ENCODE results near the gene POU2F1.

The POU2F1 gene

GRCh38 chr1:167440776-167441175 lies 220.1 kb downstream of the POU2F1 start:
- no peaks in the 10 kb centered on the region for H3K9me3 Mint-ChIP-seq
- H3K27me3 Mint-ChIP-seq, result no peaks in the 10 kb centered on the region
- no peak overlapping the region for H3K4me3 Mint-ChIP-seq
- H3K27ac Mint-ChIP-seq, result no peak overlapping the region
- peaks cover 57% of the 10 kb centered on the region for H3K36me3 Mint-ChIP-seq (ENCODE audit: low read depth)
- H3K4me1 Mint-ChIP-seq (ENCODE audit: low read depth), result peaks cover 83% of the 10 kb centered on the region

DNA sequence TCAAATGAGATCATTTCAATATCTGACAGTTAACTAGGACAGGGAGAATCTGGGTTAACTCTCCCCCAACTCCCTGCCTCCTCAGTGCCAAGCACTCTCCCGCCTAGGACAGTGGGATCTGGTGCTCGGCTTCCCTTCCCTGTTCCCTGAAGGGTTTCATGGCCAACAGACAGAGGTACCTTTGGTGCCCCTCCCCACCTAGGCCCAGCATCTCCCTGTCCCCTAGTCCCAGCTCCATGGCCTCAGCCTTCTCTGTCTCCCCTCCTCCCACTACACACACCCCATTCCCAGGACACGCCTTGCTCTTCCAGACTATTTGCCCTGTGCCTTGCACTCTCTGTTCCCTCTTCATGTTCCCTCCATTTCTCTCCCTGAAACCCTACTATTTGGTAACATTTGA lies 220.5 kb downstream of the POU2F1 start:
- Mint-ChIP-seq H3K4me3 (no peak overlapping the region), H3K36me3 (ENCODE audit: low read depth) (peaks cover 57% of the 10 kb centered on the region), H3K27ac (no peak overlapping the region), H3K4me1 (ENCODE audit: low read depth) (peaks cover 83% of the 10 kb centered on the region), H3K27me3 (no peaks in the 10 kb centered on the region), H3K9me3 (no peaks in the 10 kb centered on the region)

- H3K27ac Mint-ChIP-seq, result peak overlapping the region; percentile 59
- H3K9me3 Mint-ChIP-seq, result no peaks in the 10 kb centered on the region
- H3K27me3 Mint-ChIP-seq, result no peaks in the 10 kb centered on the region
- H3K36me3 Mint-ChIP-seq (ENCODE audit: low read depth), result peaks cover 54% of the 10 kb centered on the region
- H3K4me3 Mint-ChIP-seq, result no peak overlapping the region
- H3K4me1 Mint-ChIP-seq (ENCODE audit: low read depth), result peaks cover 83% of the 10 kb centered on the region
These were observed 221.6 kb downstream of the POU2F1 start for GRCh38 chr1:167442142-167442848.

DNA sequence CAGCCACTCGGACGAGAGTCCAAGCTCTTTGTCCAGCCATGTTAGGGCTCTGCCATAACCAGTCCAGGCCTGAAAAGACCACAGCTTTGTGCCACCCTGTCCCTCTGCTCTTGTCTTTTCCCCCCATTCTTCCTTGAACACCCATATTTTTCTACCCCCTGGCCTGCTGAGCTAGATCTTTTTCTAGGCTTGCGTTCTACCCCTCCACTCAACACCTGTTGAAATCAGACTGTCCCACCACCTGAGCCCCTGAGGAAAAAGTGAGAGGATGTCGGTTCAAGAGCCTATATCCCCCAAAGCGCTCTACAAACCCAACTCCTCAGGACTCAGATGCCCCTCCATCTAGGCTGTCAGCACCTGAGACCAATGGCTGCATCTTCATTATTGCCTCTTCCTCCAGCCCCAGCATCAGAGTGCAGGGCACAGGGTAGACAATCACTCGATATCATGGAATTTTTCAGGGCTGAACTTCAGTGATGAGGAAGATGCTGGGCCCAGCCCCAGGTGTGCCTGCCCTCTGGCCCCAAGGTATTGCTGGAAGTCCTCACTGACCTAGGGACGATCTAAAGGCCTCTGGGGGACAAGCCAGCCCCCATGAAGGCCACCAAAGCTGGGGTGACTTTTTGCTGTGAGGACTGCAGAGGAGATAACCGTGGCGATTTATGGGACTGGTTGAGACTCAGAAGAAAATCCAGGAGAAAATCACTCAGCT lies 222.3 kb downstream of the POU2F1 start:
- Mint-ChIP-seq H3K4me1 (ENCODE audit: low read depth) (peaks cover 83% of the 10 kb centered on the region), H3K27me3 (no peaks in the 10 kb centered on the region), H3K9me3 (no peaks in the 10 kb centered on the region), H3K4me3 (no peak overlapping the region), H3K27ac (peak overlapping the region; percentile 59), H3K36me3 (ENCODE audit: low read depth) (peaks cover 48% of the 10 kb centered on the region)

GRCh38 chr1:167443757-167444156 lies 223.1 kb downstream of the POU2F1 start:
- peaks cover 43% of the 10 kb centered on the region for H3K36me3 Mint-ChIP-seq (ENCODE audit: low read depth)
- no peak overlapping the region for H3K4me3 Mint-ChIP-seq
- H3K9me3 Mint-ChIP-seq, result no peaks in the 10 kb centered on the region
- H3K27me3 Mint-ChIP-seq, result no peaks in the 10 kb centered on the region
- H3K4me1 Mint-ChIP-seq (ENCODE audit: low read depth), result peaks cover 83% of the 10 kb centered on the region
- peak overlapping the region; percentile 77 for H3K27ac Mint-ChIP-seq

DNA sequence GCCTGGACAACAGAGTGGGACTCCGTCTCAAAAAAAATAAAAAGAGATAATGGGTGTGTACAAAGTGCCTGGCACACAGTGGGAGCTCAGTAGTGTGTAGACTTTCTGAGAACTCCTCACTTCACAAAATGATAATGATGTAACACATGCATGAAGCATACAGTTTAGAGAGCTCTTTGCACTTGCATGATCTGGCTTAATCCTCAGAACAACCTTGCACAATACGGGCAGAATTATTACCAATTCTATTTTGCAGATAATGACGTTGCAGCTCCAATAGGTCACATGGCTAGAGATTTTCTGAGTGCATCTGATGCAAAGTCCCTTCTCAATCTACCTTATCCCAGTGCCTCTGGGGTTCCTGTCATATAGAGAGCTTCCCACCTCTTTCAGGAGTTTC lies 226.3 kb downstream of the POU2F1 start:
- H3K27ac Mint-ChIP-seq, result peak overlapping the region; percentile 95
- H3K9me3 Mint-ChIP-seq, result no peaks in the 10 kb centered on the region
- peak overlapping the region; percentile 77 for H3K4me3 Mint-ChIP-seq
- peaks cover 31% of the 10 kb centered on the region for H3K36me3 Mint-ChIP-seq (ENCODE audit: low read depth)
- no peaks in the 10 kb centered on the region for H3K27me3 Mint-ChIP-seq
- H3K4me1 Mint-ChIP-seq (ENCODE audit: low read depth), result peaks cover 85% of the 10 kb centered on the region

DNA sequence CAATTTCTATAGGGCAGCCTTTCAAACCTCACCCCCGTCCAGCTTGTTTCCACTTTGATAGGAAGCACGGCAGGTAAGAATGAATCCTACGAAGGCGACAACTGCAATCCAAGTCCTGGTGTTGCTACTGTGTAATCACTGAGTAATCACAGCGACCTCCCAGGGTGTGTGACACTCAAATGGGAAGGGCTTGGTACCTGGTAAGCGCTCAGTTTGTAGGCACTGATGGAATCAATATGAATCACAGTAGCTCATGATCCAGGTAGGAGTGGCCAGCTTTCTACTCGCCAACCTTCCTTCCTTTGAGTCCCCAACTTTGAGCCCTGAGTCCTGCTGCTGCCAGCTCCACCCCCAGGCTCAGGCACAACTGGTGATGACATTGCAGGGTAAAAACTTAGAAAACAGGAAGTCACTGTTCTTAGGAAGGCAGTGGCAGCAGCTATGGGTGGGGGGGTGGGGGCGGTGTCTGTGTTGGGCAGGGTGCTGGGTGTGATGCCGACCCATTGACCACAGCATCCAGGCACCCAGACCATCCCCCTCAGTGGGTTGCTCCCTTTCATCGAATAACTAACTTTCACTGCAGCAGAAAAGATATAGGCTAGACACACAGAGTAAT lies 226.9 kb downstream of the POU2F1 start:
- H3K4me3 Mint-ChIP-seq, result peak overlapping the region; percentile 77
- peak overlapping the region; percentile 95 for H3K27ac Mint-ChIP-seq
- H3K27me3 Mint-ChIP-seq, result no peaks in the 10 kb centered on the region
- peaks cover 37% of the 10 kb centered on the region for H3K36me3 Mint-ChIP-seq (ENCODE audit: low read depth)
- peaks cover 85% of the 10 kb centered on the region for H3K4me1 Mint-ChIP-seq (ENCODE audit: low read depth)
- no peaks in the 10 kb centered on the region for H3K9me3 Mint-ChIP-seq

DNA sequence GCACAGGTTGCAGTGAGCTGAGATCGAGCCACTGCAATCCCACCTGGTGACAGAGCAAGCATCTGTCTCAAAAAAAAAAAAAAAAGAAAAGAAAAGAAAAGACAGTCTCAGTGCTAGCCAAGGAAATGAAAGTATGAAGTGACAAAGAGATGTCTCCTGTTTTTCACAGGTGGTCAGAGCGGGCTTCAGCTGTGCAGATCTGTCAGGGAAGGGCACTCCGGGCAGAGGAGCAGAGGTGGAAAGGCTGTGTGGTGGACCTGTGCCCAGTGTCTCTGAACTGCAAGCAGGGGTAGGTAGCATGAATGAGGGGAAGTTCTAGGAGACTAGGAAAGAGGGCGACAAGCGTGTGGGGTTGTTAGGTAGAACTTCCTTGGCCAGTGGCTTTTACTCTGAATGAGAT lies 230.2 kb downstream of the POU2F1 start:
- Mint-ChIP-seq H3K4me3 (peak overlapping the region; percentile 78), H3K27ac (peak overlapping the region; percentile 93), H3K9me3 (no peaks in the 10 kb centered on the region), H3K27me3 (no peaks in the 10 kb centered on the region), H3K4me1 (ENCODE audit: low read depth) (peaks cover 78% of the 10 kb centered on the region), H3K36me3 (ENCODE audit: low read depth) (peaks cover 37% of the 10 kb centered on the region)

- Mint-ChIP-seq H3K4me3 (peak overlapping the region; percentile 39), H3K27ac (peak overlapping the region; percentile 74), H3K9me3 (no peaks in the 10 kb centered on the region), H3K36me3 (ENCODE audit: low read depth) (peaks cover 26% of the 10 kb centered on the region), H3K27me3 (no peaks in the 10 kb centered on the region), H3K4me1 (ENCODE audit: low read depth) (peaks cover 78% of the 10 kb centered on the region)
These were observed 231.8 kb downstream of the POU2F1 start for GRCh38 chr1:167452483-167452882.

- peaks cover 26% of the 10 kb centered on the region for H3K36me3 Mint-ChIP-seq (ENCODE audit: low read depth)
- no peaks in the 10 kb centered on the region for H3K9me3 Mint-ChIP-seq
- no peaks in the 10 kb centered on the region for H3K27me3 Mint-ChIP-seq
- H3K4me1 Mint-ChIP-seq (ENCODE audit: low read depth), result peaks cover 76% of the 10 kb centered on the region
- H3K27ac Mint-ChIP-seq, result peak overlapping the region; percentile 67
- H3K4me3 Mint-ChIP-seq, result peak overlapping the region; percentile 58
These were observed 232.4 kb downstream of the POU2F1 start for GRCh38 chr1:167453123-167453522.

DNA sequence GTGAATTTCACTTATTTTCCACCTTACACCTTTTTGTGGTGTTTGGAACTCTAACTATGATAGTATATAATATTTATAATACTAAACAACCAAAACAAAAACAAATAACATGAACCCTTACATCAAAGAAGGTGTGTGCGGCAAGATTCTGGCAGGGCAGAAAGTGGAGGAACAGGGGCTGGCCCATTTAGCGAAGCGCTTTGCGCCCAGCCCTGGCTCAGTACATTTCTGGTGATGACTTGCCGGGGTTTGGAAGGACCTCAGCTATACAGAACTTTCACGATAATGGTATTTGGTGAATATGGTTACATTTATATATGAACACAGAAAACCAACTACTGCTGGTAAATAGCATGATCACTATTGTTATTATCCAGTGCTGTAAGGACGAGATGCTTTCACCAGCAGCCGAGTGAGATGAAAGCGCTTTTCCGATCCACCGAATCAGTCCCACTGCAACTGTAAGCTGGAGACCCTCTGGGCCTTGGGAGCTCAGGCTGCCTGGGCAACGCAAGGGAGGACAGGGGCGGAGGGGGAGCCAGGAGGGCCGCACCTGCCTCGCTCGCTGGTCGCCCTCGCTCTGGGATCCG lies 233.7 kb downstream of the POU2F1 start:
- H3K27ac Mint-ChIP-seq, result peak overlapping the region; percentile 56
- H3K4me3 Mint-ChIP-seq, result peak overlapping the region; percentile 81
- no peaks in the 10 kb centered on the region for H3K9me3 Mint-ChIP-seq
- peaks cover 28% of the 10 kb centered on the region for H3K36me3 Mint-ChIP-seq (ENCODE audit: low read depth)
- no peaks in the 10 kb centered on the region for H3K27me3 Mint-ChIP-seq
- peaks cover 70% of the 10 kb centered on the region for H3K4me1 Mint-ChIP-seq (ENCODE audit: low read depth)

DNA sequence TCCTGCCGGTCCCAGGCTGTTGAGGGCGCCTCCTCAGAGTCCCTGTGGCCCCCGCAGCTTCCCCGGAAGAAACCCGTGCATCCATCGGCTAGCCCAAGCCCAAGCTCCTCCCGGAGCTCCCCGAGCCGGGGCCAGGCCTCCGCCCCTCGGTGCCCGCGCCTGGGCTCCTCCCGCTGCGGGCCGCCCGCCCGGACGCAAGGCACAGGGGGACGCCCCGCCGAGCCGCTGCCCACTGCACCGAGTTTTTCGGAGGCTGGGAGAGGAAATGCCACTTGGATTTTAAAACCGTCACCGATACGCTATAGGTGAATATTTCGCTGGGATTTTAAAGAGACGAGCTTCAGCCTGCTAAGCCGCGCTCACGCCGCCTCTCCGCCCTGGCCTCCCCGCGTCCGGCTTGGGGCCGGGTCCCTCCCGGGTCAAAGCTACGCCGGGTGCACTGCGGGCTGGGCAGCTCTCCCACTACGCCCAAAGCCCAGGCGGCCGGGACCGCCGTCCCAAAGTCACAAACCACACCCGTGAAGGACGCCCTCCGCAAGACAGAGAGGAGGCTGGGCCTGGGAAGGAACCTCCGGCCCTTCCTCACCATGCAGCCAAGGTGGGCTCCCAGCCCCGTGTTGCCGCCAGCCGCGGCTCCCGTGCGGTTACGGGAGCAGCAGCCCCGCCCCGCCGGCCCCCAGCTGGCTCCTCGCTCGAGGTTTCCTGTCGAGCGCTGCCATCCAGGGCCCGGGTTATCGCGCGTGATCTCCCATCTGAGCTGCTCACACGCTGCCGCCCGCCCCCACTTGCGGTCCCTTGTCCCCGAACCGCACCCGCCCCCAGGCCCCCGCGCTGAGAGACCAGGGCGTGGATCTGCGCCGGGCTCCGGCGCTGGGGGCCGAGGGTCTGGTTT lies 234.5 kb downstream of the POU2F1 start:
- peak overlapping the region; percentile 28 for H3K27ac Mint-ChIP-seq

GRCh38 chr1:167455786-167456446 lies 235.2 kb downstream of the POU2F1 start:
- peak overlapping the region; percentile 81 for H3K4me3 Mint-ChIP-seq
- peaks cover 73% of the 10 kb centered on the region for H3K4me1 Mint-ChIP-seq (ENCODE audit: low read depth)
- H3K27me3 Mint-ChIP-seq, result no peaks in the 10 kb centered on the region
- H3K27ac Mint-ChIP-seq, result peak overlapping the region; percentile 87
- no peaks in the 10 kb centered on the region for H3K9me3 Mint-ChIP-seq
- peaks cover 31% of the 10 kb centered on the region for H3K36me3 Mint-ChIP-seq (ENCODE audit: low read depth)

More for the DNA sequence above, 234.5 kb downstream of the POU2F1 start:
- Mint-ChIP-seq H3K9me3 (no peaks in the 10 kb centered on the region), H3K4me1 (ENCODE audit: low read depth) (peaks cover 74% of the 10 kb centered on the region), H3K36me3 (ENCODE audit: low read depth) (peaks cover 31% of the 10 kb centered on the region), H3K27me3 (no peaks in the 10 kb centered on the region), H3K4me3 (peak overlapping the region; percentile 81)

DNA sequence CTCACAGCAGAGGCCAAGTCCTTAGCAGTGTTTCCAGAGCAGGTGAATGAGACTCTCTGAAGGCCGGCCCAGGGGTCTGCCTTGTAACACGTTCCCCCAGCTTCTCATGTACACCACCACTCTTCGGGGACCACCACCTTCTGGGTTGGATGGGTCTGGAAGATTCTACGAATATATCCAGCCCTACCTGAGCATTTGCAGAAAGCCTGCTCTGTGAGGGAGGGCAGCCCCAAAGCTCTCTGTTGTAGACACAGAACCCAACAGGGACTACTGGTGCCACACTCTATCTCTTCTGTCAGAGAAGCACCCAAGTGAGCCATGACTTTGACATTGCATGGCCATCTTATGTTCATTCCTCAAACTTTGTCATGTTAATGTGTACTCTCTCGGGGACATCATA lies 235.8 kb downstream of the POU2F1 start:
- Mint-ChIP-seq H3K27ac (peak overlapping the region; percentile 87), H3K27me3 (no peaks in the 10 kb centered on the region), H3K4me3 (peak overlapping the region; percentile 81), H3K4me1 (ENCODE audit: low read depth) (peaks cover 73% of the 10 kb centered on the region), H3K9me3 (no peaks in the 10 kb centered on the region), H3K36me3 (ENCODE audit: low read depth) (peaks cover 29% of the 10 kb centered on the region)
